DMS79 (cell line): ENCODE measurements around the gene PLXNA2.

Source experiments
- DNase-seq: peaks from one replicate; lab custom pipeline; 2025; lab: John Stamatoyannopoulos, UW

Gene PLXNA2

GRCh38 chr1:208019257-208019656, 224.9 kb downstream of the PLXNA2 start:
- no peak for DNase-seq

GRCh38 chr1:208015255-208015654, 228.9 kb downstream of the PLXNA2 start:
- DNase-seq, result no peak

GRCh38 chr1:208013210-208013609, 231.0 kb downstream of the PLXNA2 start:
- no peak for DNase-seq

- DNase-seq, result no peak
Observed at GRCh38 chr1:208012721-208013120, 231.5 kb downstream of the PLXNA2 start.

GRCh38 chr1:208010487-208011071, 233.6 kb downstream of the PLXNA2 start:
- DNase-seq, result no peak

- DNase-seq, result no peak
Observed at GRCh38 chr1:208009706-208010444, 234.3 kb downstream of the PLXNA2 start.

- DNase-seq, result no peak
Observed at GRCh38 chr1:208009303-208009702, 234.9 kb downstream of the PLXNA2 start.

GRCh38 chr1:208008534-208008933, 235.7 kb downstream of the PLXNA2 start:
- DNase-seq, result no peak

GRCh38 chr1:208007938-208008342, 236.2 kb downstream of the PLXNA2 start:
- no peak for DNase-seq

GRCh38 chr1:208007319-208007937, 236.8 kb downstream of the PLXNA2 start:
- no peak for DNase-seq

GRCh38 chr1:208006258-208006920, 237.8 kb downstream of the PLXNA2 start:
- DNase-seq, result no peak

GRCh38 chr1:208004851-208005250, 239.3 kb downstream of the PLXNA2 start:
- DNase-seq, result no peak

- no peak for DNase-seq
Observed at GRCh38 chr1:208003241-208003640, 240.9 kb downstream of the PLXNA2 start.

- DNase-seq, result no peak
Observed at GRCh38 chr1:208002672-208003071, 241.5 kb downstream of the PLXNA2 start.

GRCh38 chr1:208002078-208002477, 242.1 kb downstream of the PLXNA2 start:
- DNase-seq, result no peak

- DNase-seq, result no peak
Observed at GRCh38 chr1:208000504-208000903, 243.7 kb downstream of the PLXNA2 start.

GRCh38 chr1:207999972-208000371, 244.2 kb downstream of the PLXNA2 start:
- no peak for DNase-seq

- DNase-seq, result no peak
Observed at GRCh38 chr1:207999274-207999915, 244.8 kb downstream of the PLXNA2 start.

GRCh38 chr1:207998691-207999090, 245.5 kb downstream of the PLXNA2 start:
- DNase-seq, result no peak

GRCh38 chr1:207997486-207998268, 246.5 kb downstream of the PLXNA2 start:
- DNase-seq, result no peak

- no peak for DNase-seq
Observed at GRCh38 chr1:207996636-207997035, 247.5 kb downstream of the PLXNA2 start.

GRCh38 chr1:207995576-207995975, 248.6 kb downstream of the PLXNA2 start:
- DNase-seq, result no peak
